Neural crest cell (in vitro differentiated cells): Measurements from ENCODE around the gene SHC2. TPM values are rescaled to one million over a fixed set of nuclear protein-coding genes. Genes with fewer than 3 reads are reported as not detected.
"Not testable (repeated sequence)": the region's sequence is repeated elsewhere in the genome, so short reads cannot be mapped to it uniquely, and the experiment has no call there.

Source experiments
- DNase-seq: peaks from one replicate; pipeline ENCODE4 v3.0.0; 2021; ENCODE audit warnings: low read depth, mixed read lengths, low spot score
- H3K27ac Mint-ChIP-seq: one replicate; pipeline ENCODE4 v1.8.0; 2021; ENCODE audit warnings: mild to moderate bottlenecking, mixed read lengths; ENCODE audit not compliant: unreplicated experiment
- H3K27me3 Mint-ChIP-seq: 2 replicates; pipeline ENCODE4 v1.8.0; 2021; ENCODE audit warnings: low read depth, mild to moderate bottlenecking, mixed read lengths
- H3K36me3 Mint-ChIP-seq: 2 replicates; pipeline ENCODE4 v1.8.0; 2021; ENCODE audit warnings: low read depth, mild to moderate bottlenecking, mixed read lengths
- H3K4me1 Mint-ChIP-seq: 2 replicates; pipeline ENCODE4 v1.8.0; 2021; ENCODE audit warnings: mixed read lengths
- H3K4me3 Mint-ChIP-seq: one replicate; pipeline ENCODE4 v1.8.0; 2021; ENCODE audit warnings: mild to moderate bottlenecking, mixed read lengths
- H3K9me3 Mint-ChIP-seq: 2 replicates; pipeline ENCODE4 v1.8.0; 2021; ENCODE audit warnings: mixed read lengths
- CTCF ChIP-seq: fragments of 200-600 bp; sonication (generic); conservative IDR thresholded peaks from 2 replicates; pipeline ENCODE4 v1.5.0; 2021; ENCODE audit warnings: antibody characterized with exemption, mild to moderate bottlenecking
- total RNA-seq: library from RNA; stranded (reverse); gene quantifications from 2 replicates; pipeline ENCODE4 v1.2.1, GENCODE V29; 2021

The SHC2 gene
- total RNA-seq, 1 donor from 2014 or later: 45.2 TPM

- no peak overlapping the region for H3K27ac Mint-ChIP-seq
- H3K4me1 Mint-ChIP-seq: no peaks in the 10 kb centered on the region
- no peak overlapping the region for H3K4me3 Mint-ChIP-seq
- no peak for TF ChIP-seq CTCF
- DNase-seq: no peak
- peaks cover 9% of the 10 kb centered on the region for H3K9me3 Mint-ChIP-seq
- H3K36me3 Mint-ChIP-seq: peaks cover 3% of the 10 kb centered on the region
- no peaks in the 10 kb centered on the region for H3K27me3 Mint-ChIP-seq
These were observed 65.4 kb downstream of the SHC2 start for GRCh38 chr19:395467-395866.

GRCh38 chr19:394857-395256 is 66.0 kb downstream of the SHC2 start:
- H3K4me3 Mint-ChIP-seq, DNase-seq, H3K4me1 Mint-ChIP-seq, H3K36me3 Mint-ChIP-seq, H3K9me3 Mint-ChIP-seq, H3K27ac Mint-ChIP-seq, H3K27me3 Mint-ChIP-seq: not testable (repeated sequence)

- not testable (repeated sequence) for H3K4me3 Mint-ChIP-seq, H3K27me3 Mint-ChIP-seq, H3K4me1 Mint-ChIP-seq, H3K36me3 Mint-ChIP-seq, H3K9me3 Mint-ChIP-seq, H3K27ac Mint-ChIP-seq, DNase-seq
These were observed 67.3 kb downstream of the SHC2 start for GRCh38 chr19:393560-393959.

GRCh38 chr19:392375-392970 is 68.4 kb downstream of the SHC2 start:
- no peak for TF ChIP-seq CTCF
- H3K27me3 Mint-ChIP-seq: no peaks in the 10 kb centered on the region
- DNase-seq: no peak

GRCh38 chr19:391726-392374 is 69.0 kb downstream of the SHC2 start:
- H3K4me3 Mint-ChIP-seq: no peak overlapping the region
- H3K27ac Mint-ChIP-seq: no peak overlapping the region
- no peaks in the 10 kb centered on the region for H3K4me1 Mint-ChIP-seq
- peaks cover 9% of the 10 kb centered on the region for H3K9me3 Mint-ChIP-seq
- no peak for TF ChIP-seq CTCF
- no peaks in the 10 kb centered on the region for H3K27me3 Mint-ChIP-seq
- H3K36me3 Mint-ChIP-seq: peaks cover 3% of the 10 kb centered on the region
- no peak for DNase-seq

More at GRCh38 chr19:392375-392970, 68.4 kb downstream of the SHC2 start:
- Mint-ChIP-seq H3K36me3 (peaks cover 3% of the 10 kb centered on the region), H3K4me3 (no peak overlapping the region), H3K4me1 (no peaks in the 10 kb centered on the region), H3K27ac (no peak overlapping the region), H3K9me3 (peaks cover 9% of the 10 kb centered on the region)

- H3K27ac Mint-ChIP-seq: no peak overlapping the region
- DNase-seq: no peak
- H3K9me3 Mint-ChIP-seq: peaks cover 9% of the 10 kb centered on the region
- peaks cover 3% of the 10 kb centered on the region for H3K36me3 Mint-ChIP-seq
- no peak for TF ChIP-seq CTCF
- H3K27me3 Mint-ChIP-seq: peaks cover 2% of the 10 kb centered on the region
- no peak overlapping the region for H3K4me3 Mint-ChIP-seq
- H3K4me1 Mint-ChIP-seq: peaks cover 7% of the 10 kb centered on the region
These were observed 69.7 kb downstream of the SHC2 start for GRCh38 chr19:391207-391557.
